ENCODE data around the gene TRAK2.

The TRAK2 gene

DNA sequence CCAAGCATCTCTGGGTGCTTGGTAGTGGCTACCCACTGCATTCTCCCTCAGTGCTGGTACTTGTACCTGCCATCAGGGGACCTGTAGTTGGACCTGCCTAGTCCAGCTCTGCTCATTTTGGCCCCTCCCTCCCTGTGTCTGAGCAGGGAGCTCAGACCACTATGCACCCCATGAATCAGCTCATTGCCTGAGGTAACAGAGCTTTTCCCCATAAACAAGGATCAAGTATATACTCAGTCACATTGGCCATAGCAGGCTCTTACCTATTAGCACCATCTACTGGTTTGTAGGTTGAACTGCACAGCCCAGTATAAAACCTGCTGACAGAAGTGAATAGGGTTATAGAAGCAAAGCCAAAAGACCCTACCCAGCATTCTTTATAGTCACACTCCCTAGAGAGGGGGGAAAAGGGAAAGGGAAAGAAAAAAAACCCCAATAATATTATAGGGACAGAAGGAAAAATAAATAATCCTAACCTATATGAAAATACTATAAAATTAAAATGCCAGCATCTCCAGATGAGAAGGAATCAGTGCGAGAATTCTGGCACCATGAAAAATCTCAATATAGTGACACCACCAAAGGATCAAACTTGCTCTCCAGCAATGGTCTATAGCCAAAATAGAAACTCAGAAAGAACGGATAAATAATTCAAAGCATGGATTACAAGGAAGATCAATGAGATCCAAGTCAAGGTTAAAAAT, 87.2 kb downstream of the TRAK2 start:
- peaks cover 34% of the 10 kb centered on the region for H3K4me1 Mint-ChIP-seq
- H3K4me3 Mint-ChIP-seq: no peak overlapping the region
- H3K9me3 Mint-ChIP-seq: peaks cover 8 to 16% of the 10 kb centered on the region in 2 donors
- DNase-seq (peak; percentile 35 to 39), ATAC-seq (peak; percentile 86)
- no peak overlapping the region for H3K27ac Mint-ChIP-seq
- no peaks in the 10 kb centered on the region for H3K27me3 Mint-ChIP-seq

DNA sequence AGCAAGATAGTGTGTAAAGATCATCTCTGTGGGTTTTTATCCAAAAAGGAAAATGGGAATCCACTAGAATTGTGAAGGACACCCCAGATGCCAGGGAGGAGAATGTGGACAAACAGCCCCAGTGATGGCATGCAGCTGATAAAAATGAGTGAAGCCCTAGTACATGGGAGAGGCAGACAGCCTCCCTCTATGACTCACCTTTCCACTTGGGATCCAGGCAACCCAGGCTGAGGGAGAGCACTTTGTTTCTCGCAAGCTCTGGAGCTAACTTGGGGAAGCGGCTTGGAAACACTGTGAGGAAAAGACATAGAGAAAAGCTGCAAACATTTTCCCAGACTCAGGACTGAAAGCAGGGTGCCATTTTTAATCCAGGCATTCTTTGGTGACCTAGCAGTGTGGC, 88.9 kb downstream of the TRAK2 start:
- Mint-ChIP-seq H3K4me1 (peaks cover 39% of the 10 kb centered on the region), H3K27ac (peak overlapping the region in 1 of 2 donors; percentile 36), H3K27me3 (no peaks in the 10 kb centered on the region), H3K9me3 (peaks cover 8% of the 10 kb centered on the region in 2 donors), H3K4me3 (no peak overlapping the region)
- no peak for ATAC-seq
- no peak for DNase-seq

DNA sequence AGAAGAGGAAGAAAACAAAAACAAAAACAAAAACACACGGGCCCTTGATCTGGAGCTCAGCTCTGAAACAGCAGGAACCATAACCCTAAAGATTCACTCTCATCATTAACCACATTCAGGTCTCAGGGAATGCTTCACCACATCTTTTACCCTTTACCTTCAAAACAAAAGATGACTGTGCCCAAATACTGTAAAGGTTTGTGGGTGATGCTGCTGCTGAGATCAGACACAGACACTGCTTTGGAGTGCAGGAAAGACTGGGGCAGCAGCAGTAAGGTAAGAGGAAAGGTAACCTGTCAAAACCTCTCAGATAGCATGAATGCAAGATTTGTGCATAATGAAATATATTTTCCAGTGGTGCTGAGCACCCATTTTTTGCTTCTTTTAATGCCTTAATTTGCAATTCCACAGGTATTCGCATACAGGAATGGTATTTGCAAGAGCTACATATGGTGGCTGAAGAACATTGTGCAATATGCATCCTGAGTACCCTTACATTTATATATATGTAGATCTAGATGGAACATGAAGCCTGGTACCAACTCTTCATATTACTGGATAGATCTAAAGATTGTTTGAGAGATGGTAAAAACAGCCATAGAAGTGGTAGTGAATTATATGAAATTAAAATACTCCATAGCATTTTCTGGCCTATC, 90.1 kb downstream of the TRAK2 start:
- ATAC-seq (no peak), DNase-seq (no peak)
- Mint-ChIP-seq H3K4me3 (no peak overlapping the region), H3K27me3 (no peaks in the 10 kb centered on the region), H3K27ac (no peak overlapping the region), H3K4me1 (peaks cover 39% of the 10 kb centered on the region), H3K9me3 (no peaks in the 10 kb centered on the region)

DNA sequence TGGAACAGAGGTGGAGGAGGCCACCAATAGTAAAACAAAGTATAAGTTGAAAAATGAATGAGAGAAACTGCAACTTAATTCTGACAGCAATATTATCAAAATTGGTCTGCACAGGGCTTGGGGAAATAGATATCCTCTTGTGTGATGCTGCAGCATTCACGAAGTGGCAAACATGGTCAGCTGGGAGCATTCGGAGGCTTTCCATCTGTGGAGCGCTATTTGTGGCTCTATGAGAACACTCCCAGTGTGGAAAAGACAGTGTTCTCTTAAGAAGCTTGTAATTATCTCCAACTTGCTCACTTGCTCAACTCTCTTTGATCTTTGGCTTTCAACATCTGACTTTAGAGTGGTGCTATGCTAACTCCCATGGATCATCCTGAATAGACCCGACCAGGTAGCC, 91.0 kb downstream of the TRAK2 start:
- H3K4me1 Mint-ChIP-seq: peaks cover 39% of the 10 kb centered on the region
- DNase-seq: no peak
- no peak for ATAC-seq
- no peak overlapping the region for H3K4me3 Mint-ChIP-seq
- no peaks in the 10 kb centered on the region for H3K9me3 Mint-ChIP-seq
- H3K27ac Mint-ChIP-seq: no peak overlapping the region
- no peaks in the 10 kb centered on the region for H3K27me3 Mint-ChIP-seq

DNA sequence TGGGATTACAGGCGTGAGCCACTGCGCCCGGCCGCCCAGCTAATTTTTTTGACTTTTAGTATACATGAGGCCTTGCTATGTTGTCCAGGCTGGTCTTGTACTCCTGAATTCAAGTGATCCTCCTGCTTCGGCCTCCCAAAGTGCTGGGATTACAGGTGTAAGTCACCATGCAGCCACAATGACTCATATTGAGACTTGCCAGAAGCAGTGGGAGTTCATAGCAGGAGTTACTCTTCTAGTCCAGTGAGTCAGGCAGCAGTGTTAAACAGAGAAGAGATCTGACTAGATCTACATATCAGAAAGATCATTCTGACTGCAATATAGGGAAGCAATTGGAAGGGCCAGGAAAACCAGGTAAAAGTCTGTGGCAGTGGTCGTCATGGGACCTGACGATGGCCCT, 92.6 kb downstream of the TRAK2 start:
- ATAC-seq: peak; percentile 85
- H3K27ac Mint-ChIP-seq: no peak overlapping the region
- peak in 1 of 2 donors; percentile 37 for DNase-seq
- peaks cover 31% of the 10 kb centered on the region for H3K4me1 Mint-ChIP-seq
- H3K4me3 Mint-ChIP-seq: no peak overlapping the region
- peaks cover 0 to 7% of the 10 kb centered on the region in 2 donors for H3K9me3 Mint-ChIP-seq
- no peaks in the 10 kb centered on the region for H3K27me3 Mint-ChIP-seq

DNA sequence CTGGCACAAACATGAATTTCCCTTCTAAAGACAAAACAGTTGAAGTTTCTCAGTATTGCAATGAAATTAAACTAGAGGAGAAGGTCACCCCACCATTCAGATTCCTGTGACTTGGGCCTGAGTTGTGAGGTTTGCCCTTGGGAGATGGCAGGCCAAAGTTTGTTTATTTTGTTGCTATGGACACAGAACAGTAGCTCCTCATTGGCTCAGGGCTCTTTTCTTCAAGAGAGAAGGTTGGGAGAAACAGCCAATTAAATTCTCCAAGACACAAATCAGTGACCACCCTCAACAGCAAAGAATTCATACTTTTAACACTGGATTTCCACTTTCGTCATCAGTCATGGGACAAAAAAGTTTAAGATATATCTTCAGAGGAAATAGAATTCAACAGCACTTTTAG, 94.0 kb downstream of the TRAK2 start, which contains the start of gene FLACC1:
FLACC1 (minus strand) TSS at position 125 of the 400 bp plus-strand sequence. CDS start 5,941 bp downstream, outside the sequence.
- ATAC-seq: no peak
- no peak within 1 kb of the TSS for H3K4me3 Mint-ChIP-seq
- H3K27ac Mint-ChIP-seq: no peak within 1 kb of the TSS

DNA sequence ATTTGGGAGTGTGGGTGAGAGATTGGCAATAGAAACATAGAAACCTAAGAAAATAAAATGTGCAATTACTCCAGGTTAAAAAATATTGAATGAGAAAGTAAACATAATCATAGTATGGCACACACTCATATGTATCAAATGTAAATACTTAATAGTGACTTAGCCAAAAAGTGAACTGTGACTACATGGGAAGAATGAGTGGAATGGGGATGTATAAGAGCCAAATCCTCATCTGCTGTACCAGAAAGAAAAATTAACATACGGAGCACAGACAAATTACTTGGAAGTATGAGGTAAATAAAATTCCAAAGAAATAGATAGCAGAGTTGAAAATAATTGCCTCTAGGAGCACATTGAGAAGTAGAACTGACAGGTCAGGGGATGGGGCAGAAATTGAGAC, 98.1 kb downstream of the TRAK2 start:
- H3K4me1 Mint-ChIP-seq: no peaks in the 10 kb centered on the region
- H3K27ac Mint-ChIP-seq: no peak overlapping the region
- H3K9me3 Mint-ChIP-seq: peaks cover 0 to 7% of the 10 kb centered on the region in 2 donors
- H3K27me3 Mint-ChIP-seq: no peaks in the 10 kb centered on the region
- no peak for ATAC-seq
- DNase-seq: no peak
- no peak overlapping the region for H3K4me3 Mint-ChIP-seq

More for the DNA sequence above, 94.0 kb downstream of the TRAK2 start, which contains the start of gene FLACC1:
- Mint-ChIP-seq H3K27me3 (no peaks in the 10 kb centered on the region), H3K9me3 (peaks cover 0 to 7% of the 10 kb centered on the region in 2 donors), H3K4me1 (peaks cover 21% of the 10 kb centered on the region)
- DNase-seq: no peak

DNA sequence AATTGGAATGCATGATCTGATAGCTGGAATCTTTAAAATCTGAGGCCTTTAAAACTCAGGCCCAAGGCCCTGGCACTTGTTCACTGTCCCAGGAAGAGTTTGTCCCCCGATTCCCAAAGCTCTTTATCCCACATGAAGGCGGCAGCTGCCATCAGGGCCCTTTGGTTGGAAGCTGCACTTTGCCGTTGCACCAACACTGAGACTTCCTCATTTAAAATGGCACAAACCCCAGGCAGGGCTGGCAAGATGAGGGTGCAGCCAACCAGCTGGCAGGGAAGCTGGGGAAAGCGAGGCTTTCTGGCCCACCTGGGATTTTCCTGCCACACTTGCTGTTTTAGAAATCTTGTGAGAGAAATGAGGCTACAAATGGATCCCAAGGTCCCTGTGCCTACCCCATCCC, 100.4 kb downstream of the TRAK2 start:
- H3K4me3 Mint-ChIP-seq: no peak overlapping the region

DNA sequence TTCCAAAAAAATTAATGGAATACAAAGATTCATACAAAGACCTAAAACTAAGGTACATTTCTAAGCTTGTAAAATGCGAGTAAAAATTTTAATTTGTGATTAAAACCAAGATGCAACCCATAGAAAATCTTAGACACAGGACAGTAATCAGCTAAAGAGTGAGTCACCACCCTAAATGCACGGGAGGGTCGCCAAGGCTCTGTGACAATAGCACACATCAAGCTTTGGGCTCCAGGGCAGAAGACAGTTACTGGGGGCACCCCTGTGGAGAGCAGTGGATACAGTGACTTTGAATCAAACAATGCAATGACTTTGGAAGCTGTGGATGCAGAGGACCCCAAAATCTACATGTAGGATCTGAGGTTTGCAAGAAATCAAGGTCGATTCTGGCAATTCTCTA, 101.7 kb downstream of the TRAK2 start:
- DNase-seq: no peak
- ATAC-seq: no peak
- Mint-ChIP-seq H3K4me1 (no peaks in the 10 kb centered on the region), H3K27me3 (no peaks in the 10 kb centered on the region), H3K9me3 (peaks cover 0 to 7% of the 10 kb centered on the region in 2 donors), H3K27ac (no peak overlapping the region), H3K4me3 (no peak overlapping the region)

More for the DNA sequence above, 100.4 kb downstream of the TRAK2 start:
- DNase-seq: no peak
- no peaks in the 10 kb centered on the region for H3K4me1 Mint-ChIP-seq
- peaks cover 0 to 7% of the 10 kb centered on the region in 2 donors for H3K9me3 Mint-ChIP-seq
- H3K27me3 Mint-ChIP-seq: no peaks in the 10 kb centered on the region
- no peak overlapping the region for H3K27ac Mint-ChIP-seq
- ATAC-seq: no peak

DNA sequence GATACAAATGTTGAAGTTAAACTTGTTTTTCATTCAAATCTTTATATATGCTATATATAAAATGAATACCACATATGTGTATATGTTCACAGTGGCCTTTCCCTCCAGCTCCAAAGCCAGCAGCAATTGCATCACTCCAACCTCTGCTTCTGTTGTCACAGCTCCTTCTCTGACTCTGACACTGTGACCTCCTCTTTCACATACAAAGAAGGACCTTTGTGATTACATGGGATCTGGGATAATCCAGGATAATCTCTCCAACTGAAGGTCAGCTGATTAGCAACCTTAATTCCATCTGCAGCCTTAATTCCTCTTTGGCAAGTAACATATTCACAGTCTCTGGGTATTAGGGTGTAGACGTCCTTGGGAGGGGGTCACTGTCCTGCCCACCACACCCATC, 102.5 kb downstream of the TRAK2 start:
- no peaks in the 10 kb centered on the region for H3K9me3 Mint-ChIP-seq
- no peak overlapping the region for H3K4me3 Mint-ChIP-seq
- ATAC-seq: no peak
- no peak overlapping the region for H3K27ac Mint-ChIP-seq
- H3K4me1 Mint-ChIP-seq: no peaks in the 10 kb centered on the region
- H3K27me3 Mint-ChIP-seq: no peaks in the 10 kb centered on the region
- no peak for DNase-seq

DNA sequence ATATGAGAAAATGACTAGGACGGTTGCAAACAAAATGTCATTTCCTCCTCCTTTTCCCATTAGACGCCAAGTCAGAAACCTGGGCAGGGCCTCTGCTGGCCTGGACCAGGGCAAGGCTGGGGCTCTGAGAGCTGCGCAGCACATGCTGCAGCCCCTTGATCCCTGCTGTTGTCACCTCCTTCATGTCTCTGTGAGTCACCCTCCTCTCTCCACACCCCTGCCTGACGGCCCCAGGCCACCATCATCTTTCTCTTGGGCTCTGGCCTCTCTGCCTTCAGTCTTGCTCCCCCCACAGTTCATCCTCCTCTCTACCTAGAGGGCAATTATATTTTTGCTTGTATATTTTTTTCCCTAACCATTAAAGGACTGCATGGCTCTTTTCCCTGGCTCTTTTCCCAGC, 104.1 kb downstream of the TRAK2 start:
- Mint-ChIP-seq H3K27ac (no peak overlapping the region), H3K4me3 (no peak overlapping the region), H3K4me1 (no peaks in the 10 kb centered on the region), H3K9me3 (no peaks in the 10 kb centered on the region), H3K27me3 (no peaks in the 10 kb centered on the region)
- ATAC-seq (no peak), DNase-seq (no peak)

DNA sequence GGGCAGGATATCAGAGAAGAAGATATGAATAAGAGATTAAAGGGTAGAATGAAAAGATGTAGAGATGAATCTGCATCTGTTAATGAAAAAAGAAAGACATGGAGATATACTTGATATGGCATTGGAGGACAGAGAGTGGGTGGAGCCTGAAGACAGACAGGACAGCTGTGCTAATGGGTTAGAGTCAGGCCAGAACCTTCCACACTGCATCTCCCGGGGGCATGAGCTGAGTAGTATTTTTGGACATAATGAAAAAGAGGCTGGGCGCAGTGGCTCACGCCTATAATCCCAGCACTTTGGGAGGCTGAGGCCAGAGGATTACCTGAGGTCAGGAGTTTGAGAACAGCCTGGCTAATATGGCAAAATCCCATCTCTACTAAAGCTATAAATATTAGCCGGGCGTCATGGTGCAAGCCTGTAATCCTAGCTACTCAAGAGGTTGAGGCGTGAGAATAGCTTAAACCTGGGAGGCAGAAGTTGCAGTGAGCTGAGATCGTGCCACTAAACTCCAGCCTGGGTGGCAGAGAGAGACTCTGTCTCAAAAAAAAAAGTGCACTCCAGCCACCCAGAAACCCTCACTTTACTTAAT, 105.5 kb downstream of the TRAK2 start:
- no peak overlapping the region for H3K27ac Mint-ChIP-seq
- H3K9me3 Mint-ChIP-seq: no peaks in the 10 kb centered on the region
- ATAC-seq (no peak), DNase-seq (no peak)
- H3K4me3 Mint-ChIP-seq: no peak overlapping the region
- no peaks in the 10 kb centered on the region for H3K4me1 Mint-ChIP-seq
- no peaks in the 10 kb centered on the region for H3K27me3 Mint-ChIP-seq

DNA sequence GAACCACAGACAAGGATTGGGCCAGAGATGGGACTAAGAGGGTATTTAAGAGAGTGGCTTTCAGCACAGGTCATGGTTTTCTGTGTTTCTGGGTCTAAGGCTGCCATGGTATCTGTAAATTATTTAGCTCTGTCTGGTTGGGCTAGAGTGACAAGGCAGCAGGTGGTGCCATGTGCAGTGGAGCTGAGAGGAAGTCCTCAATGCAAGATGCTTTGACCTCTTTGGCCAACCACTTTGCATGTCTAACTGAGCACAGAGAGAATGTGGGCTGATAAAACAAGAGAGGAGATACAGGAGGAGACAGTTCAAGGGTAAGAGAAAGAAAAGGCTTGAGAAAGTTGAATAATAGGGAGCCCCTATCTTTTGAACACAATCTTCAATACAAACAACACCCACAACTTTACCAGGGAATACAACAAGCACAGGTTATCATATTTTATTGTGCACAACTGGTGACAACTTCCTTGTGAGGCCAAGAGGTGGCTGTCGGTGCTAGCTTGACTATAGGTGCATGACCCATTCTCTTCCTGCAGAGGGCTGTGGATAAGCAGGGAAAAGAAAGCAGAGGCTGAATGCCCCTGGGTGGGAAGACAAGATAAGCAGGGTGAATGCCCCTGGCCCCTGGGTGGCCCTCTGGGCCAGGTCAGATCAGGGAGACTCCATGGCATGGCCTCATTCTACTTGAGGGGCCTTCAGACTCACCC, 106.4 kb downstream of the TRAK2 start:
- no peak overlapping the region for H3K27ac Mint-ChIP-seq
- ATAC-seq: no peak
- H3K9me3 Mint-ChIP-seq: no peaks in the 10 kb centered on the region
- no peak overlapping the region for H3K4me3 Mint-ChIP-seq
- no peaks in the 10 kb centered on the region for H3K4me1 Mint-ChIP-seq
- no peaks in the 10 kb centered on the region for H3K27me3 Mint-ChIP-seq
- no peak for DNase-seq

DNA sequence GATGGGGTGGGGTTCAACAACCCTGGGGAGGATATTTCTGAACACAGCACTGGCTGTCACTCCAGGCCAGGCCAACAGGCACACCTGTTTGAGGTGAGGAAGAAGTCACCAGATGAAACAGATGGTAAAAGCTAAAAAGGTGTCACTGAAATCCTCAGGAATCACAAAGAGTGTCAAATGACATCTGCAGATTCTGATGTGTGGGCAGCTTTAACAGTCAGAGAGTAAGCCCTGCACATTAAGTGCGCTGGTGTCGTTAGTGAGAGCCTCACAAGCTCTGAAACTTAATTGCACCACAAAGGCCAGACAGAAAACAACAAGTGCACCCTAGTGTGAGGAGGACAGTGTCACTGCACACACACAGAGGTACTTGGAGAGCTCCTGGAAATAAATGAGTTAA, 107.7 kb downstream of the TRAK2 start:
- DNase-seq (no peak), ATAC-seq (no peak)
- no peaks in the 10 kb centered on the region for H3K4me1 Mint-ChIP-seq
- no peak overlapping the region for H3K27ac Mint-ChIP-seq
- no peak overlapping the region for H3K4me3 Mint-ChIP-seq
- no peaks in the 10 kb centered on the region for H3K27me3 Mint-ChIP-seq
- H3K9me3 Mint-ChIP-seq: no peaks in the 10 kb centered on the region

DNA sequence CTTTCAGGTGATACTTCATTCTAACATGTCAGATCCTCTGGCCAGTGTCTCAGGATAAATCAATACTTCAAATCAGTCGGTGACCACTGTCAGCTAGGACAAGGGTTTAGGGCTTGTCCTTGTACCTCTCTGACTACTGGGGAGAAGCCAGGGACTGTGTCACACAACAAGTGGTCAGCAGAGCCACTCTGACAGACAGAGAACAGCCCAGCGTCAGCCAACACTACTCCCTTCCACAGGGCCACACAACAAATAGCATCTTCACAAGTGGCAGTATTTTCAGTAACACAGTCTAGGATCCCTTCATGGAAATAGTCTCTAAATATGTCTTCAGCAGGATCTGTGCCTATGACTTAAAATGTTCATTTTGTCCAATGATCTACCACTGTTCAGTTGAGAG, 108.3 kb downstream of the TRAK2 start:
- Mint-ChIP-seq H3K9me3 (no peaks in the 10 kb centered on the region), H3K27me3 (no peaks in the 10 kb centered on the region), H3K27ac (no peak overlapping the region), H3K4me1 (no peaks in the 10 kb centered on the region), H3K4me3 (no peak overlapping the region)
- ATAC-seq (no peak), DNase-seq (no peak)

DNA sequence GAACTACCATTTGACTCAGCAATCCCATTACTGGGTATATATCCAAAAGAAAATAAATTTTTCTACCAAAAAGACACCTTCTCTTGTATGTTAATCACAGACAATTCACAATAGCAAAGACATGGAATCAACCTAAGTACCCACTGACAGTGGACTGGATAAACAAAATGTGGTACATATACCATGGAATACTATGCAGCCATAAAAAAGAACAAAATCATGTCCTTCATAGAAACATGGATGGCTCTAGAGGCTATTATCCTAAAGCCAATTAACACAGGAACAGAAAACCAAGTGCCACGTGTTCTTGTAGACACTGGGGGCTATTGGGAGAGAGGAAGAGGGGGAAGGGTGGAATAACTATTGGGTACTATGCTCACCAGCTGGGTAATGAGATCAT, 121.8 kb downstream of the TRAK2 start:
- Mint-ChIP-seq H3K27ac (no peak overlapping the region), H3K4me1 (peaks cover 5% of the 10 kb centered on the region), H3K9me3 (peaks cover 28 to 34% of the 10 kb centered on the region in 2 donors), H3K27me3 (no peaks in the 10 kb centered on the region), H3K4me3 (no peak overlapping the region)
- no peak for DNase-seq
- ATAC-seq: no peak
